Endothelial cell (in vitro differentiated cells): Measurements from ENCODE around the gene TFDP1. TPM values are rescaled to one million over a fixed set of nuclear protein-coding genes. Genes with fewer than 3 reads are reported as not detected.

ENCODE experiments used
- DNase-seq: peaks from one replicate; pipeline ENCODE4 v3.0.0; 2021; ENCODE audit warnings: low spot score
- H3K27ac Mint-ChIP-seq: one replicate; pipeline ENCODE4 v1.8.0; 2021; ENCODE audit warnings: mixed read lengths, inconsistent platforms; ENCODE audit not compliant: unreplicated experiment
- H3K27me3 Mint-ChIP-seq: one replicate; pipeline ENCODE4 v1.8.0; 2021; ENCODE audit warnings: mild to moderate bottlenecking, moderate library complexity, mixed read lengths, inconsistent platforms; ENCODE audit not compliant: unreplicated experiment
- H3K36me3 Mint-ChIP-seq: one replicate; pipeline ENCODE4 v1.8.0; 2021; ENCODE audit warnings: mild to moderate bottlenecking, low read depth, mixed read lengths, inconsistent platforms; ENCODE audit not compliant: unreplicated experiment
- H3K4me1 Mint-ChIP-seq: one replicate; pipeline ENCODE4 v1.8.0; 2021; ENCODE audit warnings: mild to moderate bottlenecking, mixed read lengths, inconsistent platforms; ENCODE audit not compliant: unreplicated experiment
- H3K4me3 Mint-ChIP-seq: one replicate; pipeline ENCODE4 v1.8.0; 2021; ENCODE audit warnings: mild to moderate bottlenecking, mixed read lengths, inconsistent platforms; ENCODE audit not compliant: unreplicated experiment
- H3K9me3 Mint-ChIP-seq: one replicate; pipeline ENCODE4 v1.8.0; 2021; ENCODE audit warnings: mixed read lengths, inconsistent platforms; ENCODE audit not compliant: unreplicated experiment
- total RNA-seq: library from RNA; stranded (reverse); fragmentation: NEBNext Ultra II Directional; extraction: Animal tissue kit (Norgen Biotek cat#: 25700); gene quantifications from one replicate; pipeline ENCODE4 v1.2.1, GENCODE V29; 2021; ENCODE audit not compliant: unreplicated experiment
- TF ChIP-seq, protein P1 (sequence below): fragments of 200-600 bp; sonication (generic); IDR thresholded peaks from one replicate; pipeline ENCODE4 v1.5.0; 2021; ENCODE audit warnings: antibody characterized with exemption; ENCODE audit not compliant: unreplicated experiment

TFDP1 gene
- total RNA-seq, 1 donor from 2014 or later = 65.8 TPM

DNA sequence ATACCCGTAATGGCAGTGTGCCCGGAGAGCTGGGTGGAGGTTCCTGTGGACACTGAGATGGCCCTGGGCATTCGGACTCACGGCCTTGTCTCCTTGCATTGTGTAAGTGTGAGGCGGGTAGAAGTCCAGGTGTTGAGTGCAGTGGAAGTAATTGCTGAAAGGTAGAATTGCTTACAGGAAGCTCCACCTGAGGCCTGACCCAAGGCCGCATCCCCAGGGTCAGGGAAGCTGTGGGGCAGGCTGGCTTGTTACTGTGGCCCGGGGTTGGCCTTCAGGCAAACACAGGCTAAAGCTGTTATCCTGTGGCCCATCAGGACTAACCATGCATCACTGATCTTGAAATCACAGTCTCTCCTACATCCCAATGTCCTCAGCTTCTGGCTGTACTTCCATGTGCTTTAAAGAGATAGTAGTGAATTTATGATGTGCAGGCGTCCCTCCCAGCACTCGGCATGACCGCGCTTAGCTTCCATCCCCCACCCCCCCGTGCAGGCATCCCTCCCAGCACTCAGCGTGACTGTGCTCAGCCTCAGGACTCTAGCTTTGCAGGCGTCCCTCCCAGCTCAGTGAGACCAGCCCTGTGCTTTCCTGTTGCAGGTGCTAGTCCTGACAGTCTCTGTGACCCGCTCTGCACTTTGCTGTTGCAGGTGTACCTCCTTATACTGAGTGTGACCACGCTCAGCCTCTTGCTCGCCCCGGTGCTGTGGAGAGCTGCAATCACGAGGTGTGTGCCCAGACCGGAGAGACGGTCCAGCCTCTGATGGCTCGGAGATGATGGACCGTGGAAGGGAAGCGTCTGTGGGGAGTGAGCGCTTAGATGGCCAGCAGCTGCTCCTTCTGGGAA is 35.6 kb upstream of the TFDP1 start:
- TF ChIP-seq, protein P1, sequence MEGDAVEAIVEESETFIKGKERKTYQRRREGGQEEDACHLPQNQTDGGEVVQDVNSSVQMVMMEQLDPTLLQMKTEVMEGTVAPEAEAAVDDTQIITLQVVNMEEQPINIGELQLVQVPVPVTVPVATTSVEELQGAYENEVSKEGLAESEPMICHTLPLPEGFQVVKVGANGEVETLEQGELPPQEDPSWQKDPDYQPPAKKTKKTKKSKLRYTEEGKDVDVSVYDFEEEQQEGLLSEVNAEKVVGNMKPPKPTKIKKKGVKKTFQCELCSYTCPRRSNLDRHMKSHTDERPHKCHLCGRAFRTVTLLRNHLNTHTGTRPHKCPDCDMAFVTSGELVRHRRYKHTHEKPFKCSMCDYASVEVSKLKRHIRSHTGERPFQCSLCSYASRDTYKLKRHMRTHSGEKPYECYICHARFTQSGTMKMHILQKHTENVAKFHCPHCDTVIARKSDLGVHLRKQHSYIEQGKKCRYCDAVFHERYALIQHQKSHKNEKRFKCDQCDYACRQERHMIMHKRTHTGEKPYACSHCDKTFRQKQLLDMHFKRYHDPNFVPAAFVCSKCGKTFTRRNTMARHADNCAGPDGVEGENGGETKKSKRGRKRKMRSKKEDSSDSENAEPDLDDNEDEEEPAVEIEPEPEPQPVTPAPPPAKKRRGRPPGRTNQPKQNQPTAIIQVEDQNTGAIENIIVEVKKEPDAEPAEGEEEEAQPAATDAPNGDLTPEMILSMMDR = no peak
- Mint-ChIP-seq H3K27me3 (peaks cover 11% of the 10 kb centered on the region), H3K36me3 (peaks cover 42% of the 10 kb centered on the region), H3K9me3 (no peaks in the 10 kb centered on the region), H3K4me1 (peaks cover 70% of the 10 kb centered on the region), H3K4me3 (peak overlapping the region; percentile 31), H3K27ac (peak overlapping the region; percentile 3)
- DNase-seq = no peak

DNA sequence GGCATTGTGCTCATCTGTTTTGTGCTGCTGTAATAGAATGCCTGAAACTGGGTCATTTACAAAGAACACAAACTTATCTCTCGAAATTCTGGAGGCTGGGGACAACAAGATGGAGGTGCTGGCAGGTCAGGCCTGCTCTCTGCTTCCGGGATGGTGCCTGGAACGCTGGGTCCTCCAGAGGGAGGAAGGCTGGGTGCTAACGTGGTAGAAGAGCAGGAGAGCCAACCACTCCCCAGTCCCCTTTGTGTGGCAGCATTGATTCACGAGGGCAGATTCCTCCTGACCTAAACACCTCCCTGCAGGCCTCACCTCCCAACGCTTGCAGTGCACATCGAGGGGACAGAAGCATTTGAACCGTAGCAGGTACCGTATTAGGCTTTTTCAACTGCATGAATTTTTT is 34.1 kb upstream of the TFDP1 start:
- no peak for DNase-seq
- H3K27ac Mint-ChIP-seq = no peak overlapping the region
- no peak overlapping the region for H3K4me3 Mint-ChIP-seq
- H3K9me3 Mint-ChIP-seq = no peaks in the 10 kb centered on the region
- H3K36me3 Mint-ChIP-seq = peaks cover 47% of the 10 kb centered on the region
- peaks cover 7% of the 10 kb centered on the region for H3K27me3 Mint-ChIP-seq
- H3K4me1 Mint-ChIP-seq = peaks cover 67% of the 10 kb centered on the region
- TF ChIP-seq, protein P1 = no peak

DNA sequence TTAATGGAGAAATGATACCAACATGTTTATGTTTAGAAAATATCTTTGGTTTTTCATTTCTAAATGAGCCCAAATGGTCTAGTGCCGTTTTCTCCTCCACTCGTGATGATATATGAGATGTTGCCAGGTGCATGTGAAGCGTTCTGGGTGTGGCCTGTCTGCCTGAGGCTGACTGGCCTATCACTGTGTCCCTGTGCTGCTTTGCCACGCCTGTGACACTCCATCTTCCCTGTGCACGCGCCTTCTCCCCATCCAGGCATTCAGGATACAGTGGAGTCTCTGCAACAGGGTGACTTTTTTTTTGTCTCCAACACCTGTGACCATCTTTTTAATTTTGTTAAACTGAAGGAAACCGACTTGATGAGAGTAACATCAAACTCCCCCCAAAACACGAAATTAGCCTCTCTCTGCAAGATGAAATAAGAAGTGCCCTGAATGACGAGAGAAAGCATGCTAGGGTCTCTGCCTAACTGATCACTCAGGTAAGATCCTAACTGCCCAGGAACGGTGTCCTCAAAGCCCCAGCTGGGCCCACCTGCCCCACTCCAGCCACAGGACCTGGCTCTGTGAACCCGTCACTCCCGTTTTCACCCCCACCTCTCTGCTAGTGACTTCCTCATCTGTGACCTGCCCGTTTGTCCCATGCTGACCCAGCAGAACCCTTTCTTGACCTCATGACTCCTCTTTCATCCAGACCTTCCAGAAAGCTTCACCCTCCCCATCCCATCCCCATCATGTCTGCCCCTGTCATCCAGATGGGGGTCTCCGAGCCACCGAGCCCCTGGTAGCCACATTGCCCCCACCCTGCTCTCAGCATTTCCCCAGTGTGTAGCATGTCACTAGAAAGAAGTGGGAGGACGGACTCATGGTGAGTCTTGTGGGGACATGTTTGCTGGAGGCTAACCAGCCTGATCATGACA is 33.2 kb upstream of the TFDP1 start:
- peaks cover 50% of the 10 kb centered on the region for H3K36me3 Mint-ChIP-seq
- H3K27me3 Mint-ChIP-seq = peaks cover 7% of the 10 kb centered on the region
- peak overlapping the region; percentile 78 for H3K27ac Mint-ChIP-seq
- DNase-seq = no peak
- H3K4me1 Mint-ChIP-seq = peaks cover 61% of the 10 kb centered on the region
- peak overlapping the region; percentile 0 for H3K4me3 Mint-ChIP-seq
- TF ChIP-seq, protein P1 = no peak
- H3K9me3 Mint-ChIP-seq = no peaks in the 10 kb centered on the region

DNA sequence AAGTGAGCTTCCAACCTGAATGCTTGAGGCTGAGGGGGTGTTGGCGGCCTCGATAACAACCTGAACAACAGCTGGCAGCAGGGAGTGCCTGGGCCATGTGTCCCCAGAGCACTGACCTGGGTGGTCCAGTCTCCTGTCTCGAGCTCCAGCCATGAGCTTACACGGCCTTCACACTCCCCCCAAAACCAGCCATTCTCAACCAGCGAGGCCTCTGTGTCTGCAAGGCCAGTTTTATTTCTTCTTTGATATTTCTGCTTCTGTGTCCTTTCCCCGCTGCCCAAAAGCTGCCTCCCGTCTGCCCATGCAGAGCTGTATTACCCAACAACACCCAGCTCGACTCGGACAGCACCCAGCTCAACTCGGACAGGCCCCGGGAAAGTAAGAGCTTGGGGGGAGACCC is 32.5 kb upstream of the TFDP1 start:
- TF ChIP-seq, protein P1 = no peak
- H3K36me3 Mint-ChIP-seq = peaks cover 53% of the 10 kb centered on the region
- peaks cover 10% of the 10 kb centered on the region for H3K27me3 Mint-ChIP-seq
- peak overlapping the region; percentile 6 for H3K4me3 Mint-ChIP-seq
- peaks cover 59% of the 10 kb centered on the region for H3K4me1 Mint-ChIP-seq
- H3K27ac Mint-ChIP-seq = peak overlapping the region; percentile 99
- H3K9me3 Mint-ChIP-seq = no peaks in the 10 kb centered on the region
- no peak for DNase-seq
